HG03354 (cell line): ENCODE data around the gene ATG7.

ENCODE experiments used
- ATAC-seq: cut with Tn5 transposase; IDR thresholded peaks from one replicate; pipeline ENCODE4 v1.9.1; 2021; ENCODE audit warnings: mild to moderate bottlenecking; ENCODE audit not compliant: unreplicated experiment, poor library complexity, severe bottlenecking

ATG7 gene

DNA sequence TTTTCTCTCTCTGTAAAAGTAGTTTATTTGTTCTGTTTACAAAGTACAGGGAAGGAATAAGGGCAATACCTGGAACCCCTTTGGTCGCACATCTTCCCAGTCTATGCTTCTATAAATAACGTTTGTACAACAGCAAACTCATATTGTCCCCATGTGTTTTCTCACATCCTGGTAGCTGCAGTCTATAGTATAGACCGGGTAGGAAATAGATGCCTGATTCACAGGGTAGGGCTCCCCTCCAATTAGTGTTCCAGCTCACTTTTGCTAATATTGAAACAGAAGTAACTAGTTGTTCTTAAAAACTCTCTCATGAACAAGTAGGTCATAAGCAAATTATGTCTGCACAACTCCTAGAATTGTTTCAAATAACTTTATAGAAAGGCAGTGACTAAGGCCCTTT, 17.7 kb downstream of the ATG7 start:
- no peak for ATAC-seq

- peak; percentile 56 for ATAC-seq
These were observed 18.8 kb downstream of the ATG7 start for GRCh38 chr3:11290743-11291680.

- no peak for ATAC-seq
These were observed 19.6 kb downstream of the ATG7 start for GRCh38 chr3:11291808-11292207.

DNA sequence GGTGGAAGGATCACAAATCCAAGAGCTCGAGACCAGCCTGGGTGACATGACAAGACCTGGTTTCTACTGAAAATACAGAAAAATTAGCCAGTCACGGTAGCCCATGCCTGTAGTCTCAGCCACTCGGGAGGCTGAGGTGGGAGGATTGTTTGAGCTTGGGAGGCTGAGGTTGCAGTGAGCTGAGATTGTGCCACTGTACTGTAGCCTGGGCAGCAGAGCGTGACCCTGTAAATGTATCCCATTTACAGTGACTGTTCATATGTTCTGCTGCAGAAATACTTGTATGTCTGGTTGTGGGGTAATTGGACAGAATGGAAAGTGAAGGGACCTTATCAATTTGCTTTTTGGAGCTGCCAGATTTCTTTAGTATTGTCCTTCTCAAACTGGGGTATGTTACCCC, 24.9 kb downstream of the ATG7 start:
- no peak for ATAC-seq

DNA sequence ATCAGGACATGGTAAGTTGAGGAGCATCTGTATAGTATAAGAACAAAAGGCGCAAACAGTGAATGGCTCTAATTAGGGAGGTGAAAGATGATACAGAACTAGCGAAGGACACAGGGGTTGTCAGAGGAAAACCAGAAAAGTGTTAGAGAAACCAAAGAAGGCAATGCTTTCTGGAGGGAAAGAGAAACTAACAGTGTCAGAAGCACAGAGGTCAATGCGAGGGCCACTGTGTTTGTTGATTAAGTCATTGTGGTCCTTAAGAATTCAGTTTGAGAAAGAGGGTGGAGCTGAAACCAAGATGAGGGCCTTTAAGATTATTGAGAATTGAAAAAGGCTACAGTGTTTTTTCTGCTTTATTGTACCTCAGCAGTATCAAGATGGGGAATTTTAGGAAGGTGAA, 28.8 kb downstream of the ATG7 start:
- peak; percentile 92 for ATAC-seq

GRCh38 chr3:11302444-11302843, 30.2 kb downstream of the ATG7 start:
- ATAC-seq = no peak

DNA sequence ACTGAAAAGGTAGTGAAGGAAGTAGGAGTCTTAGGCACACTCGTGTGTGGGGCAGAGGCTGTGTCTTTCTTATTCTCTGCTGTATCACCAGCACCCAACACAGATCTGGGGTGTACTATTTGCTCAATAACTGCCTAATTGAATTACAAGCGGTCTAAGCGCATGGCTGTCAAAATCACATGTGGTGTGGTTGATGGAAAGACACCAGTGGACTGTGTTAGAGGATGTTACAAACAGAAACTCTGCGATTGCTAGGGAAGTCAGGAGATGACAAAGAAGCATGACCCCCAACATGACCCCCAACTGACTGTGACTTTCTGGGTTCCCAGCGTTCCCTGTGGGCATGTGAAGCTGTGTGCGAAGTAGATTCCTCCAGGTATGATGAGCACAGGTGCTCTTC, 32.0 kb downstream of the ATG7 start:
- no peak for ATAC-seq

DNA sequence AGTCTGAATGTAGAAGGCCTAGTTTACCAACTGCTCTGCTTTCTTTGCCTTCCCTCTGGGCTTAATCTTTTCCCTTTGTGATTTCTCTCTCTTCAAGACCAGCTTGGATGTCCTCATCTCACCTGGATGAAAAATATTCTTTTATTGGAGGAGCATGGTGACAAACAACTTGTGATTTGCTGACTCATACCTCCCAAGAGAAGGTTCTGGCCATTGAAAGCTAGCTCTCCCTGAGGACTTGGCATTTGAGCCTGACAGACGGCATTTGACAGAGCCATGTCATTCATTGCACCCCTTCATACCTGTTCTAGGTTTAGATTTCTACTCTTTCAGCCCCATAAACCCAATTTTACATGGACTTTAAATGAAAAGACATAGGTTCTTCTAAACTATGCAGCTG, 33.3 kb downstream of the ATG7 start:
- no peak for ATAC-seq

- peak; percentile 79 for ATAC-seq
These were observed 34.8 kb downstream of the ATG7 start for GRCh38 chr3:11306817-11307589.

GRCh38 chr3:11307830-11308432, 35.7 kb downstream of the ATG7 start:
- ATAC-seq = no peak

- ATAC-seq = no peak
These were observed 38.1 kb downstream of the ATG7 start for GRCh38 chr3:11310258-11310657.

- ATAC-seq = no peak
These were observed 40.0 kb downstream of the ATG7 start for GRCh38 chr3:11312166-11312565.

DNA sequence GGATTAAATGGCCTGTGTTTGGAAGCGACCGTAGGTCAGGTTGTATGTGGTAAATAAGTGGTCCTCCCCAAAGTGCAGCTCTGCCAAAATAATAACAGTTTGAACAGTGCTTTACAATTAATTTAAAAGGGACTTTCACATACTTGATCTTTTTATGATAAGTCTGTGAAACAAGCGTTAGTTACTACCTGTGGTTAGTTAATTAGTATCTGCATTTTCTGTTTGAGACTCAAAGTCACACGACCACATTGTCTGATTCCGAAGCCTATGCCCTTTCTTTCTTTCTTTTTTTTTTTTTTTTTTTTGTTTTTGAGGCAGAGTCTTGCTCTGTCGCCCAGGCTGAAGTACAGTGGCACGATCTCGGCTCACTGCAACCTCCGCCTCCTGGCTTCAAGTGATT, 45.1 kb downstream of the ATG7 start:
- ATAC-seq = no peak

DNA sequence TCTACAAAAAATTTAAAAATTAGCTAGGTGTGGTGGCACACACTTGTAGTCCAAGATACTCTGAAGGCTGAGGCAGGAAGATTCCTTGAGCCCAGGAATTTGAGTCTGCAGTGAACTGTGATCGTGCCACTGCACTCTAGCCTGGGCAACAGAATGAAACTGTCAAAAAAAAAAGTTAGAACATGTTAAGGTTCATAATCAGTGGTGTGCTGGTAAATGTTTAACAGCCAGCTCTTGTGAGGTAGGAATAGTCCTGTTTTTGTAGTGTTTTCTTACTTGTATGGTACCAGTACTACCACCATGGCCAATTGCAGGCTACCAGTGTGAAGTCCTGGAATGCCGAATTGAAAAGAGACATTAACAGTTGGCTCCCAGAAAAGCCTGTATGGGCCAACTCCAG, 50.7 kb downstream of the ATG7 start:
- ATAC-seq = no peak

DNA sequence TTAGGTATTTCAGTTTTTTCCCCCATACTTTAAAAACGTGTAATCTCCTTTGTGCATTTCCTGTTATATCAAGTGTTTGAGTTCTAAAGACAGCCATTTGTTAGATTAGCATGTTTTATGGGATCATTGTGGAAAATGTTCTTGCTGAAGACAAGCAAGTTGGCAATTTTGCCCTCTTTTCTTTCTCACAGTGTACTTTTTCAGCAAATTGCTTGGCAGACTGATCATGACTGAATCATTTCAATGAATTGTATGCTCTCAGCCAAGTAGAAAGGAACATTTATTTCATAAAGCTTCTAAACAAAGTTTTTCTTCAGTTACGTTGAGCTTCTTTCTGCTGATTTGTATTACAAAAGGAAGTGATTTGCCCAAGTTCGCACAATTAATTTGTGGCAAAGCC, 51.6 kb downstream of the ATG7 start:
- ATAC-seq = no peak

DNA sequence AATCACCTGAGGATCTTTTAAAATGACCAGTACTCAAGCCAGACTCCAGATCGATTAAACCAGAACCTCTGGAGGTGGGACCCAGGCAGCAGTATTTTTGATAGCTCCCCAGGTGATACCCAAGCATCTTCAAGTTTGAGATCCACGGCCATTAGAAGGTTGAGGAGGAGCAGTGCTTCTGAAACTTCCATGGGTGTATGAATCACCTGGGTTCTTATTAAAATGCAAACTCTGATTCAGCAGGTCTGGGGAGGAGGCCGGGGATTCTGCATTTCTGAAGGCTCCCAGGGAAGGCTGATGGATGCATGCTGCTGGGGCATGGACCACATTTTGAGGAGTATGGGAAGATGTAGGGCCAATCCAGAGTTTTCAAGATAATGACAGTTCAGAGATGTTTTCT, 55.4 kb downstream of the ATG7 start:
- no peak for ATAC-seq

- no peak for ATAC-seq
These were observed 56.2 kb downstream of the ATG7 start for GRCh38 chr3:11328196-11328945.

GRCh38 chr3:11329777-11330176, 57.6 kb downstream of the ATG7 start:
- ATAC-seq = no peak

DNA sequence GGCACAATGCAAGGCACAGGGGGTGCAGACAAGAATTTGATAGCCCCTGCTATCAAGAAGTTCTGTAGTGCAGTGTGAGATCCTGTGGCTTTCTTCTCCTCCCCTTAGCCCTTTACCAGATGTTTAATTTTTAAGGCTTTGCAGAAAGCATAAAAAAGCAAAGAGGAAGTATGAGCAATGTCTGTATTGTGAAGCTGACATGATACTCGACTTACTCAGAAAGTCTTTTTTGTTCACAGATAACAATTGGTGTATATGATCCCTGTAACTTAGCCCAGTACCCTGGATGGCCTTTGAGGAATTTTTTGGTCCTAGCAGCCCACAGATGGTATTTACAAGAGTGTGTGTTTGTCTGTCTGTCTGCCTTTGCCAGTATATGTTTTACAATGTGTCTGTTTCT, 58.9 kb downstream of the ATG7 start:
- no peak for ATAC-seq

DNA sequence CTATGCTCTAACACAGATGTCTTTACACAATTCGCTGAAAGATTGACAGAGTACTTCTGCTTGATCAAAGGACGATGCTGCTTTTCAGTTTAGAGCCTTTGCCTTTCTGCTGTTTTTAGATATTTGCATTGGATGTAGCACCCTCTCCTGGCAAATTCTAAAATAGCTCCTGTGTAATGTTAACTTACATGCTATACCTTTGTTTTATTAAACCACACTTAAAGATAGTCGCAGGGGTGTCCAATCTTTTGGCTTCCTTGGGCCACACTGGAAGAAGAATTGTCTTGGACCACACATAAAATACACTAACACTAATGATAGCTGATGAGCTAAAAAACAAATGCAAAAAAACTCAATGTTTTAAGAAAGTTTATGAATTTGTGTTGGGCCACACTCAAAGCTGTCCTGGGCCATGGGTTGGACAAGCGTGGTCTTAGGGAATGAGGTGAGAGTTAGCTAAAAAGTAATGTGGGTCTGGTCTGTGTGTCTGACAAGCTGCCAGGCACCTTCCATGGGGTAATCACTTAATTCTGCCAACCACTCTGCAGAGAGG, 62.9 kb downstream of the ATG7 start:
- no peak for ATAC-seq
